Osteoblast (primary cell): ENCODE data around the gene PROM1. TPM values are rescaled to one million over a fixed set of nuclear protein-coding genes. Genes with fewer than 3 reads are reported as not detected.

Source experiments
- DNase-seq: peaks from one replicate; pipeline ENCODE4 v3.0.0; 2011; ENCODE audit warnings: low spot score, mixed read lengths; ENCODE audit not compliant: insufficient read length; ENCODE audit errors: missing footprints
- H2AFZ ChIP-seq: 2 replicates; pipeline ENCODE4 v1.6.0; 2011; ENCODE audit warnings: mild to moderate bottlenecking, low read length
- H3K27ac ChIP-seq: 2 replicates; pipeline ENCODE4 v1.5.1; 2011; ENCODE audit warnings: mild to moderate bottlenecking, low read depth, low read length, moderate library complexity
- H3K27me3 ChIP-seq: 2 replicates; pipeline ENCODE4 v1.6.0; 2012; ENCODE audit warnings: mild to moderate bottlenecking, control low read depth, inconsistent platforms, low read length, moderate library complexity; ENCODE audit not compliant: insufficient read depth
- H3K36me3 ChIP-seq: 2 replicates; pipeline ENCODE4 v1.5.1; 2011; ENCODE audit warnings: mild to moderate bottlenecking, low read length, control low read depth, moderate library complexity; ENCODE audit not compliant: insufficient read depth
- H3K4me1 ChIP-seq: 2 replicates; pipeline ENCODE4 v1.5.1; 2011; ENCODE audit warnings: mild to moderate bottlenecking, low read length, control low read depth, moderate library complexity; ENCODE audit not compliant: insufficient read depth
- H3K4me2 ChIP-seq: 2 replicates; pipeline ENCODE4 v1.6.0; 2011; ENCODE audit warnings: mild to moderate bottlenecking, low read length; ENCODE audit not compliant: insufficient read depth
- H3K4me3 ChIP-seq: fragments of 200-600 bp; sonication (generic); 3 replicates; pipeline ENCODE4 v1.5.1; 2012; ENCODE audit warnings: mild to moderate bottlenecking, low read length, inconsistent platforms; ENCODE audit not compliant: insufficient read depth
- H3K79me2 ChIP-seq: 2 replicates; pipeline ENCODE4 v1.6.0; 2012; ENCODE audit warnings: mild to moderate bottlenecking, low read length, control low read depth, inconsistent platforms; ENCODE audit not compliant: insufficient read depth
- H3K9me3 ChIP-seq: 2 replicates; pipeline ENCODE4 v1.5.1; 2011; ENCODE audit warnings: low read depth, low read length, control low read depth
- H4K20me1 ChIP-seq: 2 replicates; pipeline ENCODE4 v1.6.0; 2012; ENCODE audit warnings: mild to moderate bottlenecking, low read length, control low read depth; ENCODE audit not compliant: insufficient read depth
- total RNA-seq: library from RNA; depleted of rRNA; stranded (reverse); fragments of >200 nt; gene quantifications from 2 replicates; pipeline ENCODE4 v1.2.3, GENCODE V29; 2012
- TF ChIP-seq, protein P1 (sequence below): IDR thresholded peaks from 2 replicates; pipeline ENCODE4 v1.5.1; 2011; ENCODE audit warnings: mild to moderate bottlenecking, low read depth, low read length, moderate library complexity; ENCODE audit errors: extremely low read depth

The PROM1 gene
- total RNA-seq, 1 donor: not detected

DNA sequence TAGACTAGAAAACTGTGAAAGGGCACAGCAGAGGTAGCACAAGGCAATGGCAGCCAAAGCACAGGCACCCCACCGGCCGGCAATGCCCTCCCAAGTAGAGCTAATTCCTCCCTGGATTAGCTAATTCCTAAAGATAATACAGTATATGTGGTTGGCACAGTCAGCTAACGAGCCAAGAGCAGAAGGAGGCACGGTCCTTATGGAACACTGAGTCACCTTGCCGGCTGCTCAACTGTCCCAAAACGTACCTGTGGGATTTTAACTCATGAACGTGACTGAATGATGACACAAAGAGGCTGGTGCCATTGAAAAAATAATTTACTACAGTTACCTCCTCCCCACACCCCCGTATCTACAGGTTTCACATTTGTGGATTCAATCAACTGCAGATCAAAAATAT lies 136.1 kb downstream of the PROM1 start:
- Histone ChIP-seq H3K4me2 (no peak overlapping the region), H2AFZ (no peak overlapping the region), H3K27me3 (peaks cover 13% of the 10 kb centered on the region), H4K20me1 (no peaks in the 10 kb centered on the region), H3K4me1 (no peaks in the 10 kb centered on the region), H3K4me3 (no peak overlapping the region), H3K9me3 (no peaks in the 10 kb centered on the region), H3K36me3 (no peaks in the 10 kb centered on the region), H3K27ac (no peak overlapping the region), H3K79me2 (no peaks in the 10 kb centered on the region)
- TF ChIP-seq, protein P1, sequence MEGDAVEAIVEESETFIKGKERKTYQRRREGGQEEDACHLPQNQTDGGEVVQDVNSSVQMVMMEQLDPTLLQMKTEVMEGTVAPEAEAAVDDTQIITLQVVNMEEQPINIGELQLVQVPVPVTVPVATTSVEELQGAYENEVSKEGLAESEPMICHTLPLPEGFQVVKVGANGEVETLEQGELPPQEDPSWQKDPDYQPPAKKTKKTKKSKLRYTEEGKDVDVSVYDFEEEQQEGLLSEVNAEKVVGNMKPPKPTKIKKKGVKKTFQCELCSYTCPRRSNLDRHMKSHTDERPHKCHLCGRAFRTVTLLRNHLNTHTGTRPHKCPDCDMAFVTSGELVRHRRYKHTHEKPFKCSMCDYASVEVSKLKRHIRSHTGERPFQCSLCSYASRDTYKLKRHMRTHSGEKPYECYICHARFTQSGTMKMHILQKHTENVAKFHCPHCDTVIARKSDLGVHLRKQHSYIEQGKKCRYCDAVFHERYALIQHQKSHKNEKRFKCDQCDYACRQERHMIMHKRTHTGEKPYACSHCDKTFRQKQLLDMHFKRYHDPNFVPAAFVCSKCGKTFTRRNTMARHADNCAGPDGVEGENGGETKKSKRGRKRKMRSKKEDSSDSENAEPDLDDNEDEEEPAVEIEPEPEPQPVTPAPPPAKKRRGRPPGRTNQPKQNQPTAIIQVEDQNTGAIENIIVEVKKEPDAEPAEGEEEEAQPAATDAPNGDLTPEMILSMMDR: no peak
- DNase-seq: no peak

DNA sequence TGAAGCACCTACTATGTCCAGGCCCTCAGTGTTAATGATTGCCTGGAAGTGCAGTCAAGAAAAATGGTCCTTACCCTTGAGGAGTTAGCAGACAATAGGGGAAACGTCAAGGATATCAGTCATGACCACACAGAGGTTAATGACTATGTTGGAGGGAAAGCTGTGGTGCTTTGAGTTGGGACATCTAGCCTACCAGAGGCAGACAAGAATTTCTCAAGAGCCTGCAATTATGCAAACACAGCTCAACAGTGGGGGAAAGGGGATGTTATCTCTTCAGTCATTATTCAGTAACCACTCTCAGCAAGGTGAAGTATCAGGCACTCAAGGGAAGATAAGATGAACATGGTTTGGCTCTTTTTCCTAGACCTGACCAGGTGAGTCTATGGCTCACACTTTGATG lies 138.3 kb downstream of the PROM1 start:
- no peaks in the 10 kb centered on the region for H3K79me2 ChIP-seq
- no peaks in the 10 kb centered on the region for H3K4me1 ChIP-seq

DNA sequence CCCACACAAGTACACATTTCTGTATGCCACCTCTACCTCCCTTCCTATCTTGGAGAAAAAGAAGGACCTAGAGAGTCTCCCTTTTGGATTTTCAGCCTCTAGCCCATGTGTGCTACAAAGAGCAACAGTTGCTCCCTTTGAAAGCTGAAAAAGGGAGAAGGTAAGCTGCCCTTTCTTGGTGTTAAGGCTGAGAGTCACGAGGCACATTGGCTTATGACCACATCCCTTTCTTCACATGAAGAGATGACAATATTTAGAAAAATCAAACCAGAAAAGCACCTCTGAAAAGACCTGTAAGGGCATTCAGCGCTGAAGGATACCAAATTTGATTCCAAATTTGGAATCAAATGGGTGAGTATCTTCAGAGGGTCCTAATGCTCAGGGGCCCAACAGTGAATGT lies 138.9 kb downstream of the PROM1 start:
- Histone ChIP-seq H3K27me3 (peaks cover 13% of the 10 kb centered on the region), H3K36me3 (no peaks in the 10 kb centered on the region), H3K79me2 (no peaks in the 10 kb centered on the region), H3K4me1 (no peaks in the 10 kb centered on the region), H3K4me2 (no peak overlapping the region), H4K20me1 (no peaks in the 10 kb centered on the region), H3K4me3 (no peak overlapping the region), H3K9me3 (no peaks in the 10 kb centered on the region), H3K27ac (no peak overlapping the region), H2AFZ (no peak overlapping the region)
- no peak for DNase-seq
- TF ChIP-seq, protein P1: no peak

More for the DNA sequence above, 138.3 kb downstream of the PROM1 start:
- Histone ChIP-seq H3K27ac (no peak overlapping the region), H3K4me2 (no peak overlapping the region), H3K9me3 (no peaks in the 10 kb centered on the region), H3K27me3 (peaks cover 13% of the 10 kb centered on the region), H3K4me3 (no peak overlapping the region), H4K20me1 (no peaks in the 10 kb centered on the region), H2AFZ (no peak overlapping the region), H3K36me3 (no peaks in the 10 kb centered on the region)
- TF ChIP-seq, protein P1: no peak
- DNase-seq: no peak

DNA sequence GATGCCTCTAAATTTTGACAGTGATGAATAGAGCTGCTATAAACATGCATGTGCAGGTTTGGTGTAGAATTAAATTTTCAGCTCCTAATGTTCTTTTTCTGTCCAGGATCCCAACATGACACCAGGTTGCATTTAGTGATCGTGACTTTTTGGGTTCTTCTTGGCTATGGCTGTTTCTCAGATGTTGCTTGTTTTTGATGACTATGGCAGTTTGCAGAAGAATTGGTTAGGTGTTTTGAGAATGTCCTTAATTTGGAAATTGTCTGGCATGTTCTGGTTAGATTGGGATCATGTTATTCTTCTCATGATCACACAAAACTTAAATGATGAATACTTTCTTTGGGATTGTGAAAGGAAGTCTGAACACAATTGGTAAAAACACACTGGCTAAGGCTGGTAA lies 141.5 kb downstream of the PROM1 start:
- Histone ChIP-seq H3K79me2 (no peaks in the 10 kb centered on the region), H3K27ac (no peak overlapping the region), H3K4me3 (no peak overlapping the region), H3K4me2 (no peak overlapping the region), H3K9me3 (no peaks in the 10 kb centered on the region), H2AFZ (no peak overlapping the region), H4K20me1 (no peaks in the 10 kb centered on the region), H3K4me1 (no peaks in the 10 kb centered on the region), H3K36me3 (no peaks in the 10 kb centered on the region), H3K27me3 (peaks cover 24% of the 10 kb centered on the region)
- TF ChIP-seq, protein P1: no peak
- DNase-seq: no peak
